GM12878 (cell line): ENCODE results near the gene LEKR1. TPM values are rescaled to one million over a fixed set of nuclear protein-coding genes. Genes with fewer than 3 reads are reported as not detected.

Experiments used
- ATAC-seq: fragments of 200-7000 bp; cut with Tn5 transposase; 3 replicates; pipeline ENCODE4 v1.9.1; 2020; ENCODE audit warnings: mild to moderate bottlenecking, moderate library complexity
- BruUV-seq: library from RNA; stranded (reverse); fragments of 400-500 nt; replicated peaks from 2 replicates; lab custom pipeline; 2021; lab: Mats Ljungman, UMichigan
- CTCF ChIA-PET: fragments of 300-600 bp; sonication (Branson Sonifier 250); formaldehyde crosslinking; extraction: SDS; loops from one replicate; lab custom pipeline; 2021; ENCODE audit warnings: inconsistent platforms; lab: Yijun Ruan, JAX
- POLR2A ChIA-PET: fragments of 350-600 bp; formaldehyde crosslinking; extraction: SDS; loops from one replicate; lab custom pipeline; 2021; ENCODE audit warnings: inconsistent platforms; lab: Charles Lee
- RAD21 ChIA-PET: fragments of 300-600 bp; sonication (Branson Sonifier 250); formaldehyde crosslinking; loops from one replicate; lab custom pipeline; 2023; ENCODE audit warnings: antibody characterized with exemption; ENCODE audit not compliant: unreplicated experiment; lab: Charles Lee
- SMC1A ChIA-PET: fragments of 300-600 bp; sonication (Branson Sonifier 250); formaldehyde crosslinking; loops from one replicate; lab custom pipeline; 2023; ENCODE audit not compliant: unreplicated experiment, uncharacterized antibody; lab: Charles Lee
- DNase-seq: peaks from one replicate; pipeline ENCODE4 v3.0.0-alpha.2; 2011; ENCODE audit warnings: low read depth, low spot score
- FAIRE-seq: peaks from 3 replicates; lab custom pipeline; 2011; peaks lifted over from hg19 to GRCh38; lab: Jason Lieb, UNC
- H2AFZ ChIP-seq: 2 replicates; pipeline ENCODE4 v1.6.0; 2011; ENCODE audit warnings: low read depth, low read length, control low read depth; ENCODE audit not compliant: control insufficient read depth
- H3K27ac ChIP-seq: 2 replicates; pipeline ENCODE4 v1.5.1; 2011; ENCODE audit warnings: control low read depth; ENCODE audit not compliant: control insufficient read depth, insufficient read depth
- H3K27me3 ChIP-seq, 2 experiments: replicated peaks in 1 of 2; 2 replicates each; pipeline versions ENCODE4 v1.6.0 to v1.6.1; 2011; ENCODE audit warnings: low read length in 1 of 2; ENCODE audit not compliant: control insufficient read depth in 2 of 2, insufficient read depth in 2 of 2
- H3K36me3 ChIP-seq, 2 experiments: 2 replicates each; pipeline ENCODE4 v1.5.1; 2011; ENCODE audit warnings: low read length in 1 of 2; ENCODE audit not compliant: control insufficient read depth in 2 of 2, insufficient read depth in 2 of 2
- H3K4me1 ChIP-seq: 2 replicates; pipeline ENCODE4 v1.6.1; 2011; ENCODE audit warnings: mild to moderate bottlenecking, low read length, moderate library complexity, mixed read lengths; ENCODE audit not compliant: control insufficient read depth, insufficient read depth
- H3K4me2 ChIP-seq: 2 replicates; pipeline ENCODE4 v1.6.0; 2011; ENCODE audit warnings: control low read depth; ENCODE audit not compliant: control insufficient read depth, insufficient read depth
- H3K4me3 ChIP-seq: fragments of 200-600 bp; sonication (generic); 2 replicates; pipeline ENCODE4 v1.5.1; 2016
- H3K79me2 ChIP-seq: 2 replicates; pipeline ENCODE4 v1.6.0; 2011; ENCODE audit warnings: low read length; ENCODE audit not compliant: control insufficient read depth, insufficient read depth
- H3K9ac ChIP-seq: 2 replicates; pipeline ENCODE4 v1.8.0; 2011; ENCODE audit warnings: low read length, control low read depth, mixed read lengths; ENCODE audit not compliant: control insufficient read depth, insufficient read depth
- H3K9me3 ChIP-seq: replicated peaks from 3 replicates; pipeline ENCODE4 v1.5.1; 2011; ENCODE audit warnings: mild to moderate bottlenecking, low read length; ENCODE audit not compliant: control insufficient read depth, insufficient read depth
- H4K20me1 ChIP-seq: 2 replicates; pipeline ENCODE4 v1.6.0; 2011; ENCODE audit not compliant: control insufficient read depth, insufficient read depth
- ATF7 ChIP-seq: fragments of 450-650 bp; IDR thresholded peaks from 2 replicates; pipeline ENCODE4 v1.6.1; 2016; ENCODE audit warnings: low read depth, mild to moderate bottlenecking
- BACH1 ChIP-seq: fragments of 450-650 bp; IDR thresholded peaks from 2 replicates; pipeline ENCODE4 v1.6.1; 2017; ENCODE audit warnings: mild to moderate bottlenecking, borderline replicate concordance
- BCL11A ChIP-seq: IDR thresholded peaks from 2 replicates; pipeline ENCODE4 v1.6.1; 2011; ENCODE audit warnings: low read depth, low read length
- CREM ChIP-seq: IDR thresholded peaks from 2 replicates; pipeline ENCODE4 v1.6.1; 2014; ENCODE audit warnings: antibody characterized with exemption, low read depth
- EZH2 ChIP-seq: IDR thresholded peaks from 2 replicates; pipeline ENCODE4 v1.6.1; 2012; ENCODE audit warnings: low read depth, mild to moderate bottlenecking, control low read depth, inconsistent platforms, low read length, borderline replicate concordance; ENCODE audit not compliant: control insufficient read depth
- FOXM1 ChIP-seq: IDR thresholded peaks from 2 replicates; pipeline ENCODE4 v1.6.1; 2012; ENCODE audit warnings: low read depth, mild to moderate bottlenecking, inconsistent platforms, low read length, moderate library complexity
- GABPA ChIP-seq: IDR thresholded peaks from 2 replicates; pipeline ENCODE4 v1.6.1; 2014; ENCODE audit warnings: antibody characterized with exemption, low read depth, mild to moderate bottlenecking, inconsistent platforms
- IKZF1 ChIP-seq: fragments of 450-650 bp; conservative IDR thresholded peaks from 2 replicates; pipeline ENCODE4 v1.6.1; 2017; ENCODE audit warnings: antibody characterized with exemption, mild to moderate bottlenecking
- IKZF2 ChIP-seq, 2 experiments: fragments of 450-650 bp; IDR thresholded peaks; 2 replicates each; pipeline ENCODE4 v1.6.1; 2017; ENCODE audit warnings: mild to moderate bottlenecking in 2 of 2, moderate library complexity in 2 of 2
- PML ChIP-seq: IDR thresholded peaks from 2 replicates; pipeline ENCODE4 v1.6.1; 2012; ENCODE audit warnings: low read length, inconsistent platforms
- POU2F2 ChIP-seq: IDR thresholded peaks from 3 replicates; pipeline ENCODE4 v1.6.1; 2011; ENCODE audit warnings: low read depth, mild to moderate bottlenecking, low read length, borderline replicate concordance
- SMARCA5 ChIP-seq: fragments of 450-650 bp; IDR thresholded peaks from 2 replicates; pipeline ENCODE4 v1.6.1; 2017; ENCODE audit warnings: mild to moderate bottlenecking
- SMC3 ChIP-seq: IDR thresholded peaks from 2 replicates; pipeline ENCODE4 v1.6.1; 2011; ENCODE audit warnings: low read length, improper control_type of control experiment, borderline replicate concordance
- WGBS: methylation state at CpG from one replicate; pipeline ENCODE4 v1.1.6; 2016; ENCODE audit warnings: low lambda C conversion rate; ENCODE audit not compliant: insufficient replicate concordance, insufficient coverage; ENCODE audit errors: missing lambda C conversion rate; 5-methylcytosine and 5-hydroxymethylcytosine counted together
- in situ Hi-C: fragments of 300-500 bp; cut with MboI; formaldehyde crosslinking; loops from 9 replicates; pipeline ENCODE4 v1.14.3; 2018; ENCODE audit warnings: mixed read lengths
- intact Hi-C: fragments of 100-400 bp; cut with micrococcal nuclease; formaldehyde crosslinking; loops from one replicate; pipeline ENCODE4 v1.14.2; 2022; ENCODE audit not compliant: unreplicated experiment
- polyA plus RNA-seq, 11 experiments: library from polyadenylated mRNA; depleted of rRNA in 4 of 11; unstranded in 6 of 11; stranded (reverse) in 5 of 11; fragments of >200 nt; fragmentation: Nextera tagmentation in 4 of 11; fragmentation: Illumina TruSeq in 1 of 11; extraction: Ambion mirVana in 4 of 11; extraction: Trizol in 1 of 11; gene quantifications; 1 replicate in 1 of 11; 2 replicates in 10 of 11; pipeline versions ENCODE4 v1.2.1 to v1.2.3, GENCODE V29; 2011 to 2016; ENCODE audit warnings: inconsistent platforms in 2 of 11, missing spikeins in 2 of 11, low read depth in 1 of 11
- total RNA-seq, 4 experiments: library from RNA; depleted of rRNA in 3 of 4; stranded (reverse); fragments of >200 nt in 3 of 4; fragmentation: Illumina TruSeq in 1 of 4; extraction: Trizol in 1 of 4; gene quantifications; 2 replicates each; pipeline versions ENCODE4 v1.2.1 to v1.2.3, GENCODE V29; 2013 to 2021
- TF ChIP-seq, protein P1 (sequence below): IDR thresholded peaks from 2 replicates; pipeline ENCODE4 v1.6.1; 2011; ENCODE audit warnings: borderline replicate concordance, low read depth, mild to moderate bottlenecking, moderate library complexity, low read length; ENCODE audit not compliant: insufficient read depth, poor library complexity, severe bottlenecking
- TF ChIP-seq, protein P2 (sequence below): fragments of 450-650 bp; IDR thresholded peaks from 2 replicates; pipeline ENCODE4 v1.6.1; 2016; ENCODE audit warnings: mild to moderate bottlenecking
- TF ChIP-seq, protein P3 (sequence below): fragments of 450-650 bp; IDR thresholded peaks from 2 replicates; pipeline ENCODE4 v1.6.1; 2017; ENCODE audit warnings: mild to moderate bottlenecking, moderate library complexity

LEKR1 gene
- total and polyA plus RNA-seq, 10 of the 15 experiments (the other 5 are each of a cell fraction or from before 2014, with no cell fraction given), result 0.48 to 3.2 (median 1.3) TPM

DNA sequence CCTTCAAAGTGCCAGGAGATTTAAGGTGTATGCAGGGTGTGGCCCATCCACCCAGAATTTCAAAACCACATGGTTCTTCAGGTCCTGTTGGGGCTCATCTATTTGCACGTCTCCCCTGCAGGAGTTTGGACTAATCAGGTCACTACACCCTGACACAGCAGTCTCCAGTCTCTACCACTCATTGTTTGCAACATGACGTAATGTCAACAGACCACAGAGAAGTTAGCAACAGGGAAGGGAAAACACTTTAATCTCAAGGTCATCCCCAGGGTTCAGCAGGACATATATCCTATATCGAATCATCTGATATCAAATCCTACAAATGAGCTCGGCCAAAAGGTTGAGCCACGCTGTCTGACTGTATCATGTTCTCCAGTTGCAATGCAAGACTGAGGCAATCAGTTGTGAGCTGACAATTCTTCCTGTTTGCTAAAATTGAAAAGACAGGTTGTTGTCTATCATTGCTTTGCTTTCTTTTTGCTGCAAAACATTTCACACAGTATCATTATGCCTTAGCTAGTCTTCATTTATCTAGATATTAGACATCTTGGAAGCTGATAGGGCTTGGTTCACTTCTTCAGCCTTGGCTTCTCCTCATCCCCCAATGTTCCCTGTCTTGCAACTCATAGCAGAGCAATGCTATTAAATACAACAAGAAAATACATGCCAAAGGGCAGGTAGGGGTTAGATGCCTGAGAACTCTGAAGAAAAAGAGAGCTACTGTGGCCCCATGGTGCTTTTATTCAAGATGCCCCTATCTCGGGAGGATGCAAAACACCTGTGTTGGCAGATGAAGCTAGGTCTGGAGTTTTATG lies 13.4 kb upstream of the LEKR1 start:
- no TSS peak for BruUV-seq
- TF ChIP-seq IKZF1, result peak; percentile 30
- TF ChIP-seq CREM, result peak; percentile 61
- TF ChIP-seq BCL11A, result peak; percentile 42; the same call in 1 of the 2 replicates
- TF ChIP-seq, protein P1, sequence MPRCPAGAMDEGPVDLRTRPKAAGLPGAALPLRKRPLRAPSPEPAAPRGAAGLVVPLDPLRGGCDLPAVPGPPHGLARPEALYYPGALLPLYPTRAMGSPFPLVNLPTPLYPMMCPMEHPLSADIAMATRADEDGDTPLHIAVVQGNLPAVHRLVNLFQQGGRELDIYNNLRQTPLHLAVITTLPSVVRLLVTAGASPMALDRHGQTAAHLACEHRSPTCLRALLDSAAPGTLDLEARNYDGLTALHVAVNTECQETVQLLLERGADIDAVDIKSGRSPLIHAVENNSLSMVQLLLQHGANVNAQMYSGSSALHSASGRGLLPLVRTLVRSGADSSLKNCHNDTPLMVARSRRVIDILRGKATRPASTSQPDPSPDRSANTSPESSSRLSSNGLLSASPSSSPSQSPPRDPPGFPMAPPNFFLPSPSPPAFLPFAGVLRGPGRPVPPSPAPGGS, result peak; percentile 31
- TF ChIP-seq IKZF2 (IDR thresholded peaks at IDR 0.05), result peak; percentile 20 to 29; a peak in 2 of 4 replicates
- TF ChIP-seq EZH2, result no peak
- TF ChIP-seq BACH1, result peak; percentile 52; the same call in 1 of the 2 replicates
- no peak for TF ChIP-seq GABPA
- TF ChIP-seq POU2F2, result no peak
- TF ChIP-seq SMARCA5, result 0 out of 2 replicates have a peak, but pooled peaks have one; percentile 36
- TF ChIP-seq, protein P2, sequence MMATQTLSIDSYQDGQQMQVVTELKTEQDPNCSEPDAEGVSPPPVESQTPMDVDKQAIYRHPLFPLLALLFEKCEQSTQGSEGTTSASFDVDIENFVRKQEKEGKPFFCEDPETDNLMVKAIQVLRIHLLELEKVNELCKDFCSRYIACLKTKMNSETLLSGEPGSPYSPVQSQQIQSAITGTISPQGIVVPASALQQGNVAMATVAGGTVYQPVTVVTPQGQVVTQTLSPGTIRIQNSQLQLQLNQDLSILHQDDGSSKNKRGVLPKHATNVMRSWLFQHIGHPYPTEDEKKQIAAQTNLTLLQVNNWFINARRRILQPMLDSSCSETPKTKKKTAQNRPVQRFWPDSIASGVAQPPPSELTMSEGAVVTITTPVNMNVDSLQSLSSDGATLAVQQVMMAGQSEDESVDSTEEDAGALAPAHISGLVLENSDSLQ, result no peak
- no peak for TF ChIP-seq PML
- TF ChIP-seq, protein P3, sequence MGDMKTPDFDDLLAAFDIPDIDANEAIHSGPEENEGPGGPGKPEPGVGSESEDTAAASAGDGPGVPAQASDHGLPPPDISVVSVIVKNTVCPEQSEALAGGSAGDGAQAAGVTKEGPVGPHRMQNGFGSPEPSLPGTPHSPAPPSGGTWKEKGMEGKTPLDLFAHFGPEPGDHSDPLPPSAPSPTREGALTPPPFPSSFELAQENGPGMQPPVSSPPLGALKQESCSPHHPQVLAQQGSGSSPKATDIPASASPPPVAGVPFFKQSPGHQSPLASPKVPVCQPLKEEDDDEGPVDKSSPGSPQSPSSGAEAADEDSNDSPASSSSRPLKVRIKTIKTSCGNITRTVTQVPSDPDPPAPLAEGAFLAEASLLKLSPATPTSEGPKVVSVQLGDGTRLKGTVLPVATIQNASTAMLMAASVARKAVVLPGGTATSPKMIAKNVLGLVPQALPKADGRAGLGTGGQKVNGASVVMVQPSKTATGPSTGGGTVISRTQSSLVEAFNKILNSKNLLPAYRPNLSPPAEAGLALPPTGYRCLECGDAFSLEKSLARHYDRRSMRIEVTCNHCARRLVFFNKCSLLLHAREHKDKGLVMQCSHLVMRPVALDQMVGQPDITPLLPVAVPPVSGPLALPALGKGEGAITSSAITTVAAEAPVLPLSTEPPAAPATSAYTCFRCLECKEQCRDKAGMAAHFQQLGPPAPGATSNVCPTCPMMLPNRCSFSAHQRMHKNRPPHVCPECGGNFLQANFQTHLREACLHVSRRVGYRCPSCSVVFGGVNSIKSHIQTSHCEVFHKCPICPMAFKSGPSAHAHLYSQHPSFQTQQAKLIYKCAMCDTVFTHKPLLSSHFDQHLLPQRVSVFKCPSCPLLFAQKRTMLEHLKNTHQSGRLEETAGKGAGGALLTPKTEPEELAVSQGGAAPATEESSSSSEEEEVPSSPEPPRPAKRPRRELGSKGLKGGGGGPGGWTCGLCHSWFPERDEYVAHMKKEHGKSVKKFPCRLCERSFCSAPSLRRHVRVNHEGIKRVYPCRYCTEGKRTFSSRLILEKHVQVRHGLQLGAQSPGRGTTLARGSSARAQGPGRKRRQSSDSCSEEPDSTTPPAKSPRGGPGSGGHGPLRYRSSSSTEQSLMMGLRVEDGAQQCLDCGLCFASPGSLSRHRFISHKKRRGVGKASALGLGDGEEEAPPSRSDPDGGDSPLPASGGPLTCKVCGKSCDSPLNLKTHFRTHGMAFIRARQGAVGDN, result no peak
- TF ChIP-seq SMC3, result no peak
- TF ChIP-seq FOXM1, result peak; percentile 51; the same call in 1 of the 2 replicates
- peak; percentile 97 for TF ChIP-seq ATF7

More for the DNA sequence above, 13.4 kb upstream of the LEKR1 start:
- intact Hi-C loops, result loop anchor here (10.0 kb wide), 1 partner anchor 258 kb away; the partner anchor contains the start of gene SSR3
- Histone ChIP-seq H3K36me3 (no peaks in the 10 kb centered on the region; a peak in 1 of 4 replicates), H4K20me1 (no peaks in the 10 kb centered on the region), H3K4me3 (peak overlapping the region; percentile 8), H3K9ac (no peak overlapping the region; the same call in 1 of the 2 replicates), H2AFZ (no peak overlapping the region), H3K4me1 (peaks cover 1% of the 10 kb centered on the region), H3K27me3 (no peaks in the 10 kb centered on the region), H3K79me2 (peaks cover 57% of the 10 kb centered on the region), H3K9me3 (peaks cover 1% of the 10 kb centered on the region; the same call in 2 of the 3 replicates), H3K27ac (peak overlapping the region; percentile 42; the same call in 1 of the 2 replicates), H3K4me2 (peak overlapping the region; percentile 31; the same call in 1 of the 2 replicates)
- peak; percentile 55 for ATAC-seq
- in situ Hi-C loops, result loop anchor here (5.0 to 10.0 kb wide), 2 partner anchors 130 to 258 kb away; partner anchors contain the start of gene SSR3
- POLR2A ChIA-PET, result interaction anchor here (0.8 to 1.1 kb wide), 3 partner anchors 138 to 258 kb away, joined by 3 read pairs; partner anchors contain the start of gene SSR3
- WGBS, result 58% methylated on average over 6 of the region's 6 CpGs
- FAIRE-seq, result no peak
- DNase-seq, result no peak
- SMC1A ChIA-PET, result interaction anchor here (0.7 to 1.2 kb wide), 8 partner anchors 135 to 325 kb away, joined by 3 to 4 read pairs (median 3); no protein-coding TSS in a partner anchor
- CTCF ChIA-PET, result interaction anchor here (1.0 to 1.5 kb wide), 6 partner anchors 13 to 325 kb away, joined by 3 to 4 read pairs (median 3); no protein-coding TSS in a partner anchor
- RAD21 ChIA-PET, result interaction anchor here (0.6 to 1.4 kb wide), 4 partner anchors 49 to 325 kb away, joined by 3 read pairs; no protein-coding TSS in a partner anchor
